Measurements from ENCODE around the gene SEC24D.

DNA sequence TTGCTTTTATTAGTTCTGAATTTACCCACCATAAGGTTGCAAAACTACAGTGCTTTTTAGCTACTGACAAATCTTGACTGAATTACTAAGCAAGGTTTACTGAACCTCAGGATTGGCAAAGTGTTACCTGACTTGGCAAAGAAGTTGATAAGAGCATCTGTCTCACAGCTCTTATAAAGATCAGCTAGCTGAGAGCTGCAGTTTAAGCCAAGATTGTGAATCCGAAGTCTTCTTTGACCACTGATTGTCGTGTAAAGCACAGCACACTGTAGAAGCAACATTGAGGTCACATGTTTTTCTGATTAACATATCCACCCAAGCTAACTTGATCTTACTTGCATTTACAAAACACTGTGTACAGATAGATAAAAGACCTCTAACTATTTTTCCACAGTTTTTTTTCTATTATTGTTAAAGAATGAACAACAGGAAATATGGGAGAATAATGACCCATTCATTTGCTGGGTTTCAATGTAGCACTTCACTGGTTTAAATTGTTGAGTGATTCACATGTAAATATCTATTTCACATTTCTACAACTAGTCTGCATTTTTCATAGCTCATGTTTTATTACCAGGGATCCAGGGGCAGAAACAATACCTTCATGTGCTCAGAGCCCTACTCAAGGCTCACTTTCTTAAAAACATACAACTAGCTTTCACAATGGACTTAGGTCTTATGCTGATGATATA is 96.8 kb downstream of the SEC24D start:
- TF ChIP-seq CTCF (IDR thresholded peaks at IDR 0.05) (no peak), EZH2phosphoT487 (IDR thresholded peaks at IDR 0.05) (no peak)

Data from neural progenitor cell (in vitro differentiated cells).